ENCODE results near the gene ATAD3B.
"Not testable (repeated sequence)": the region's sequence is repeated elsewhere in the genome, so short reads cannot be mapped to it uniquely, and the experiment has no call there.

The ATAD3B gene

GRCh38 chr1:1512425-1512824 is 40.9 kb downstream of the ATAD3B start:
- peak in 1 of 2 donors; percentile 28 for DNase-seq (ENCODE audit: low read depth in 2 of 2)

- DNase-seq (ENCODE audit: low read depth in 2 of 2): not testable (repeated sequence)
These were observed 42.1 kb downstream of the ATAD3B start for GRCh38 chr1:1513675-1514074.

- not testable (repeated sequence) for DNase-seq (ENCODE audit: low read depth in 2 of 2)
These were observed 42.8 kb downstream of the ATAD3B start for GRCh38 chr1:1514376-1514775.

- not testable (repeated sequence) for DNase-seq (ENCODE audit: low read depth in 2 of 2)
These were observed 45.4 kb downstream of the ATAD3B start for GRCh38 chr1:1516923-1517322.

- DNase-seq (ENCODE audit: low read depth in 2 of 2): no peak
These were observed 46.5 kb downstream of the ATAD3B start for GRCh38 chr1:1517973-1518620.

- DNase-seq (ENCODE audit: low read depth in 2 of 2): not testable (repeated sequence)
These were observed 47.0 kb downstream of the ATAD3B start for GRCh38 chr1:1518621-1519007.

GRCh38 chr1:1519805-1520505 is 48.4 kb downstream of the ATAD3B start:
- not testable (repeated sequence) for DNase-seq (ENCODE audit: low read depth in 2 of 2)

- no peak for DNase-seq (ENCODE audit: low read depth in 2 of 2)
These were observed 49.8 kb downstream of the ATAD3B start for GRCh38 chr1:1521331-1521730.

GRCh38 chr1:1522536-1522935 is 51.0 kb downstream of the ATAD3B start:
- not testable (repeated sequence) for DNase-seq (ENCODE audit: low read depth in 2 of 2)

GRCh38 chr1:1523226-1523625 is 51.7 kb downstream of the ATAD3B start:
- DNase-seq (ENCODE audit: low read depth in 2 of 2): not testable (repeated sequence)

GRCh38 chr1:1523651-1524050 is 52.1 kb downstream of the ATAD3B start:
- DNase-seq (ENCODE audit: low read depth in 2 of 2): not testable (repeated sequence)

- DNase-seq (ENCODE audit: low read depth in 2 of 2): not testable (repeated sequence)
These were observed 53.3 kb downstream of the ATAD3B start for GRCh38 chr1:1524750-1525383.

- not testable (repeated sequence) for DNase-seq (ENCODE audit: low read depth in 2 of 2)
These were observed 54.9 kb downstream of the ATAD3B start for GRCh38 chr1:1526476-1526875.

GRCh38 chr1:1527092-1527816 is 55.7 kb downstream of the ATAD3B start:
- DNase-seq (ENCODE audit: low read depth in 2 of 2): no peak

GRCh38 chr1:1528301-1529267 is 57.0 kb downstream of the ATAD3B start:
- no peak for DNase-seq (ENCODE audit: low read depth in 2 of 2)

- no peak for DNase-seq (ENCODE audit: low read depth in 2 of 2)
These were observed 57.8 kb downstream of the ATAD3B start for GRCh38 chr1:1529321-1529720.

- DNase-seq (ENCODE audit: low read depth in 2 of 2): no peak
These were observed 58.4 kb downstream of the ATAD3B start for GRCh38 chr1:1529936-1530335.

- no peak for DNase-seq (ENCODE audit: low read depth in 2 of 2)
These were observed 60.4 kb downstream of the ATAD3B start for GRCh38 chr1:1531947-1532346.

GRCh38 chr1:1533176-1533893 is 61.8 kb downstream of the ATAD3B start:
- not testable (repeated sequence) for DNase-seq (ENCODE audit: low read depth in 2 of 2)

GRCh38 chr1:1533894-1534291 is 62.3 kb downstream of the ATAD3B start:
- DNase-seq (ENCODE audit: low read depth in 2 of 2): not testable (repeated sequence)
